ENCODE results near the gene SLC27A1.

SLC27A1 gene

GRCh38 chr19:17470068-17470841 lies at the start of gene SLC27A1:
TSS of gene SLC27A1 (plus strand) at chr19:17470524. CDS start at chr19:17470541, 17 bp downstream.
- peak; percentile 95 for DNase-seq

GRCh38 chr19:17421942-17422341 lies 48.4 kb upstream of the SLC27A1 start:
- DNase-seq: no peak

GRCh38 chr19:17423429-17424208 lies 46.7 kb upstream of the SLC27A1 start:
- no peak for DNase-seq

GRCh38 chr19:17424743-17425365 lies 45.5 kb upstream of the SLC27A1 start:
- peak; percentile 51 for DNase-seq

GRCh38 chr19:17429641-17430113 lies 40.6 kb upstream of the SLC27A1 start:
- DNase-seq: no peak

- DNase-seq: no peak
These were observed 38.9 kb upstream of the SLC27A1 start for GRCh38 chr19:17431417-17431816.

GRCh38 chr19:17435218-17435617 lies 35.1 kb upstream of the SLC27A1 start:
- no peak for DNase-seq

GRCh38 chr19:17436094-17436873 lies 34.0 kb upstream of the SLC27A1 start:
- no peak for DNase-seq

- no peak for DNase-seq
These were observed 33.5 kb upstream of the SLC27A1 start for GRCh38 chr19:17436874-17437267.

- DNase-seq: peak; percentile 5
These were observed 28.9 kb upstream of the SLC27A1 start for GRCh38 chr19:17441241-17442021.

- DNase-seq: no peak
These were observed 24.7 kb upstream of the SLC27A1 start for GRCh38 chr19:17445526-17446165.

- DNase-seq: no peak
These were observed 22.6 kb upstream of the SLC27A1 start for GRCh38 chr19:17447704-17448130.

GRCh38 chr19:17448131-17448967 lies 22.0 kb upstream of the SLC27A1 start, which contains the start of gene TMEM221:
TSS of gene TMEM221 (minus strand) at chr19:17448668. CDS start at chr19:17448462, 206 bp downstream.
- no peak for DNase-seq

GRCh38 chr19:17450264-17451075 lies 19.9 kb upstream of the SLC27A1 start:
- no peak for DNase-seq

- DNase-seq: no peak
These were observed 18.5 kb upstream of the SLC27A1 start for GRCh38 chr19:17451820-17452219.

GRCh38 chr19:17454576-17455071 lies 15.7 kb upstream of the SLC27A1 start:
- no peak for DNase-seq

- DNase-seq: no peak
These were observed 14.8 kb upstream of the SLC27A1 start for GRCh38 chr19:17455308-17456123.

GRCh38 chr19:17456127-17456526 lies 14.2 kb upstream of the SLC27A1 start:
- no peak for DNase-seq

Measured in NCI-H1092 treated with DMSO at 0.1 percent for 48 hours (cell line).